ENCODE results near the gene TAPT1. TPM values are rescaled to one million over a fixed set of nuclear protein-coding genes. Genes with fewer than 3 reads are reported as not detected.

TAPT1 gene
- polyA plus RNA-seq, 1 donor from 2014 or later: 34.2 TPM

GRCh38 chr4:16269240-16269639 lies 43.0 kb upstream of the TAPT1 start:
- Histone ChIP-seq H3K27ac (ENCODE audit: low read length) (no peak overlapping the region), H3F3A (ENCODE audit: insufficient read depth, low read length, poor library complexity, severe bottlenecking) (no peaks in the 10 kb centered on the region), H3K9me2 (ENCODE audit: insufficient read depth, low read length) (no peaks in the 10 kb centered on the region), H4K20me1 (ENCODE audit: insufficient read depth) (no peaks in the 10 kb centered on the region), H3K9ac (ENCODE audit: low read length) (no peak overlapping the region), H3K36me3 (ENCODE audit: insufficient read depth, low read length) (no peaks in the 10 kb centered on the region), H3K4me3 (ENCODE audit: low read length) (no peak overlapping the region), H3K79me2 (replicated peaks; ENCODE audit: insufficient read depth, low read length) (no peaks in the 10 kb centered on the region), H3K4me2 (ENCODE audit: low read length) (no peak overlapping the region), H3K9me3 (ENCODE audit: low read length) (no peaks in the 10 kb centered on the region), H3K27me3 (ENCODE audit: insufficient read depth, low read depth, low read length) (no peaks in the 10 kb centered on the region), H2AFZ (ENCODE audit: low read depth, low read length) (no peak overlapping the region)
- no peak for TF ChIP-seq CTCF (IDR thresholded peaks at IDR 0.05; ENCODE audit: poor library complexity, severe bottlenecking)
- TF ChIP-seq SMC3 (conservative IDR thresholded peaks at IDR 0.05; ENCODE audit: poor library complexity): no peak
- no peak for TF ChIP-seq TAF1 (IDR thresholded peaks at IDR 0.05; ENCODE audit: low read depth)
- no peak for TF ChIP-seq MXI1 (conservative IDR thresholded peaks at IDR 0.05; ENCODE audit: poor library complexity, severe bottlenecking)
- no peak for TF ChIP-seq POLR2AphosphoS5 (IDR thresholded peaks at IDR 0.05)
- no peak for TF ChIP-seq REST (IDR thresholded peaks at IDR 0.05; ENCODE audit: borderline replicate concordance)
- no peak for TF ChIP-seq RAD21 (conservative IDR thresholded peaks at IDR 0.05)
- no peak for TF ChIP-seq EZH2 (IDR thresholded peaks at IDR 0.05; ENCODE audit: borderline replicate concordance, insufficient read depth, low read length, poor library complexity, severe bottlenecking)
- no peak for TF ChIP-seq EP300 (conservative IDR thresholded peaks at IDR 0.05; ENCODE audit: poor library complexity, severe bottlenecking)

- Histone ChIP-seq H3K27me3 (ENCODE audit: insufficient read depth, low read depth, low read length) (no peaks in the 10 kb centered on the region), H3K36me3 (ENCODE audit: insufficient read depth, low read length) (no peaks in the 10 kb centered on the region), H3K9me3 (ENCODE audit: low read length) (no peaks in the 10 kb centered on the region), H3K4me2 (ENCODE audit: low read length) (no peak overlapping the region), H4K20me1 (ENCODE audit: insufficient read depth) (no peaks in the 10 kb centered on the region), H2AFZ (ENCODE audit: low read depth, low read length) (no peak overlapping the region), H3K27ac (ENCODE audit: low read length) (no peak overlapping the region), H3F3A (ENCODE audit: insufficient read depth, low read length, poor library complexity, severe bottlenecking) (no peaks in the 10 kb centered on the region), H3K4me3 (ENCODE audit: low read length) (no peak overlapping the region), H3K9ac (ENCODE audit: low read length) (no peak overlapping the region), H3K79me2 (replicated peaks; ENCODE audit: insufficient read depth, low read length) (no peaks in the 10 kb centered on the region), H3K9me2 (ENCODE audit: insufficient read depth, low read length) (no peaks in the 10 kb centered on the region)
- TF ChIP-seq RAD21 (conservative IDR thresholded peaks at IDR 0.05) (no peak), EZH2 (IDR thresholded peaks at IDR 0.05; ENCODE audit: borderline replicate concordance, insufficient read depth, low read length, poor library complexity, severe bottlenecking) (no peak), TAF1 (IDR thresholded peaks at IDR 0.05; ENCODE audit: low read depth) (no peak), MXI1 (conservative IDR thresholded peaks at IDR 0.05; ENCODE audit: poor library complexity, severe bottlenecking) (no peak), SMC3 (conservative IDR thresholded peaks at IDR 0.05; ENCODE audit: poor library complexity) (no peak), REST (IDR thresholded peaks at IDR 0.05; ENCODE audit: borderline replicate concordance) (no peak), EP300 (conservative IDR thresholded peaks at IDR 0.05; ENCODE audit: poor library complexity, severe bottlenecking) (no peak), POLR2AphosphoS5 (IDR thresholded peaks at IDR 0.05) (no peak), CTCF (IDR thresholded peaks at IDR 0.05; ENCODE audit: poor library complexity, severe bottlenecking) (no peak)
These were observed 42.0 kb upstream of the TAPT1 start for GRCh38 chr4:16268290-16268689.
